NT2/D1 (cell line): ENCODE measurements around the gene KLHL28.

Experiments used
- SUZ12 ChIP-seq: IDR thresholded peaks from 2 replicates; pipeline ENCODE4 v1.6.1; 2011; ENCODE audit not compliant: insufficient read length, insufficient read depth; ENCODE audit errors: extremely low read depth
- YY1 ChIP-seq: IDR thresholded peaks from 2 replicates; pipeline ENCODE4 v1.6.1; 2011; ENCODE audit not compliant: insufficient read length, insufficient read depth
- ZNF274 ChIP-seq: IDR thresholded peaks from 2 replicates; pipeline ENCODE4 v1.6.1; 2011; ENCODE audit warnings: mild to moderate bottlenecking, low read depth, low read length

DNA sequence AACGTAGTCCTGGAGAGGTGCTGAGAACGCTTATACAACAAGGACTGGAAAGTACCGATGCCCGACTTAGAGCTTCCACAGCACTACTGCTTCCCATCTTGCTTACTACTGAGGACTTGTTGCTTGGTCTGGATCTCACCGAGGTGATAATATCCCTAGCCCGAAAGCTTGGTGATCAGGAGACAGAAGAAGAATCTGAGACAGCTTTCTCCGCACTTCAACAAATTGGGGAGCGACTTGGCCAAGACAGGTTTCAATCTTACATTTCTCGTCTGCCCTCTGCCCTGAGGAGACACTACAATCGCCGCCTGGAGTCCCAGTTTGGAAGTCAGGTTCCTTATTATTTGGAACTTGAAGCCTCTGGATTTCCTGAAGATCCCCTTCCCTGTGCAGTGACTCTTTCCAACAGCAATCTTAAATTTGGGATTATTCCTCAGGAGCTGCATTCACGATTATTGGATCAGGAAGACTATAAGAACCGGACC lies 1.3 kb upstream of the KLHL28 start:
- TF ChIP-seq SUZ12 (no peak), ZNF274 (no peak), YY1 (no peak)
